Measurements from ENCODE around the gene GNAT3.

The GNAT3 gene

DNA sequence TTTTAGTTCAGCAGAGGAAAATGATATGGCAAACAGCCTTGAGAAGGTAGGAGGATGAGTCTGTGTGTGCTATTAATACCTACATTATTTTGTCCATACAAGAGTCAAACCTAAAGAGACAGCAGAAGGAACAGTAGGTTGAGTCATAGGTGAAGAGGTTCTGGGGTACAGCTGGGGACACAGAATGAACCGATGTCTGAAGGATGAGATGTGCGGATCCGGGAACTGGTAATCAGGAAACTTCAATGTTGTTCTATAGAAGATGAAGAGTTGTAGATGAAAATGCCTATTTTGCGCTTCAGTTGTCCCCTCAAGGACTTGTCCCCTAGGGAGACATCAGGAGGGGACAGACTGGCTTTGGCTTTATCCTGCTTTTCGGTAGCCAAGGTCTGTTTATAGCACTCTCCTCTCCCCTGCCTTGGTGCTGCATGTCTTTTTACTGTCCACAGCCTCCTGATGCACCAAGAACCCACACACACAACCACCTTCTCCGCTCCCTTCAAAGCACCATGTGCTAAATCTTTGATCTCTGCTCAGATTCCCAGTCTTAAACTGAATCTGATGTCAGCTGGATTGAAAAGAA is 94.6 kb downstream of the GNAT3 start:
- DNase-seq (ENCODE audit: low read depth) = no peak

DNA sequence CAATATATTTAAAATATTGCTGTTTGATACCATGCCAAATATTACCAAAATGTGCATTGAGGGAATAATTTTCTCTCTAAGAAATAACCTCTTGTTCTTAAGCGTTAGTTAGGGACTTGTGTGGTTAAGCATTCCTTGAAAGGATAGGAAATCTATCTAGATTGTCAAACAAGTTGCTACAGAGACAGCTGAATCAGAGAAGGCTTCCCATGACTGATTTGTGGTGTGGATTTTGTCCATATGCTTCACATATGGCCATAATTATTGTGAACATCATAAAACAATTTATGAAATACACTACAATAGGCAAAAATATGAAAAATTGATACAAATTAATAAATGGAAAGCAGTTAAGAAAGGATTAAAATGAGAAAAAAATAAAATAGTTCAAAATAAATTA is 96.3 kb downstream of the GNAT3 start:
- no peak for DNase-seq (ENCODE audit: low read depth)

DNA sequence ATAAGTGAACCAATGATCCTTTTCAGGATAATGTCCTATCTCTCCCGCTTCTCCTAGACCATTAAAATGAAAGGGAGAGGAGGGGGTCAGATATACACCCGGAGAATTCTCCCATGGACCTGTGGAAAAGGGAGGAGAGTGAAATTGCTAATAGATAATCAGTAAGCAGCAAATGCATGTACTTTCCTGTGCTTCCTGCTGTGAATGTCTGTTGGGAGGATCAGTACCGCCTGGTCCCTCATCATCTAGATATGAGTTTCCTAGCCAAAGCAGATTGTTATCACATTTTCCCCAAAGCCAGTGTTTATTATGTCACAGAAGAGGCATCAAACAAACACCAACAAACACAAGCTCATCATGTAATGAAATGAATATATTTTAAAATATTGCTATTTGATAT is 96.8 kb downstream of the GNAT3 start:
- no peak for DNase-seq (ENCODE audit: low read depth)

DNA sequence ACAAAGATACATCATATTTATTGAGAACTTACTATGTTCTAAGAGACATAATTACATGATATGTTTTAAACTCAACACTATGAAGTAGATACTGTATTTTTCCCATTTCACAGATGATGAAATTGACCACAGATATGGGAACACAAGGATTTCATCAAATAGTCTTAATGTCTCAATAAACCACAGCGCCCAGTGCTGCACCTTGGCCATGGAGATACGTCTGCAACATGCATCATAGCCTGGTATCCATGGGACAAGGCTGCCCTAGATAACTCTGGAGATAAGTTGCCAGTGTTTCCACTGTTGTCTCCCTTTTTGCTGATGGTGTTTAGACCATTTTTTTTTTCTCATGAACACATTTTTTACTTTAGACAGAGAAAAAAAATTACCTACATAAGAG is 97.5 kb downstream of the GNAT3 start:
- DNase-seq (ENCODE audit: low read depth) = no peak

DNA sequence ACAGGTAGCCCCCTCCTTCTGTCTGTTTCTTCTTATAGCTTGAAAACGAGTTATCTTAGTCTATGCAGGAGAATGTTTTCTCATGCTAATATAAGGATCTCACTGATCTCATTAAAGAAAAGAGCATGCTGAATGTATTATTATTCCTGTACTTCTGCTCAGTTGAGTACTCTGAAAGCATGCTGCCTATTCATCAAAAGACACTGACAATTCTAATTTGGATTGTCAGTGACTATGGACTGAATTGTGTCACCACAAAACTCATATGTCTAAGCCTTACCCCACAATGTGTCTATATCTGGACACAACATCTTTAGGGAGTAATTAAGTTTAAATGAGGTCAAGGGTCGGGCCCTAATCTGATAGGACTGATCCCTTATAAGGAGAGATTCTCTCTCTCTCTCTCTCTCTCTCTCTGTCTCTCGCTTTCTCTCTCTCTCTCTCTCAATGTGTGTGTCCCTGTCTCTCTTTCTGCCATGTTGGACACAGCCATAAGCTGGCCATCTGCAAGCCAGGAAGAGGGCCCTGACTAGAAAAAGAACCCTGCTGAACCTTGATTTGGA is 98.4 kb downstream of the GNAT3 start:
- DNase-seq (ENCODE audit: low read depth) = no peak

DNA sequence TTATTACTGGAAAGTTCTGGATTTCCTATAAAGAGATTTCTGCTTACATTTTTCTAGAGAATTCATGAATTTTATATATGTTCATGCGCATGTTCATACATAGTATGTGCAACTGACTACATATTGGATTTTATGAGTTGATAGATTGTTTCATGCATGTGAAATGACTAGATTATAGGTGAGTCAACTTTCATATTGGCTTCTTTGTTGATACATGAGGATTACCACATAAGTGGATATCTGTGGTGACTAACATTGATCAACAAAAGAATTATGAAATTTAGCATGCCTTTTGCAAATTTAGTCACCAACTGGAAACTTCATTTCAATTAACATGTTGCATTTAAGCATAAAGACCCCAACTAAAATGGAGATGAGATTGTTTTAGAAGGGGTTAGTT is 99.0 kb downstream of the GNAT3 start:
- DNase-seq (ENCODE audit: low read depth) = no peak

DNA sequence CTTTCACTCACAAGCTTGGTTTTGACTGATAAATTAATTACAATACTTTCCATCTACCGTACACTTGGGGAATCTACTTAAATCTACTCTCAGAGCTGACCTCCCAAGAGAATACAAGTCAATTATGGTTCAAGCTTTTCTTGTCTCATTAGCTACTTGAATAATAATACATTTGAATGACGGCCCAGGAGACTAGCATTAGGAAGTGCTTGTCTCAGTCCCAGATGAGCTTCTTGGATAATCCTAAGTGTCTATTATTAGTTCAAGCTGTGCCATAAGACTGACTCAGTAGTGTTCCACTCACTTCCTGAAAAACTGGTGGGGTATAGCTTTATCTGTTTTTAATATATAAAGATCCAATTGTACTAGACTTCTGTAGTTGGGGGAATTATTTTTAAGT is 100.2 kb downstream of the GNAT3 start:
- DNase-seq (ENCODE audit: low read depth) = no peak

DNA sequence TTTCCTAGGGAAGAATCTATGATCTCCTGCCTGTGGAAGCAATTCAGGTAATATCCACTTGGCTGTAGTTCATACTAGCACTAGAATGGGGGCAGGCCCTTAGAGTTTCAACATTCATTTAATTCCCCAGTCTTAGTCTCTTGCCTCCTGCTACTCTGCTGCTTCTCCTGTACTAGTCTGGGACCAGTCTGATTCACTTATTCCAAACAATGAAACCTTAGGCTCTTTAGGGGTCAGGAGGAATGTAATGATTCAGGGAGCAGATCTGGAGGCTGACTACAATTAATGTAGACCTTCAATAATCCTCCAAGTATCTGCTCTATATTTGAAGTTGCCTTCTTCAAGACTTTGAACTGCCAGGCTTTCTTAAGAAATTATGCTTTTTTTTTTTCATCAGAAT is 101.8 kb downstream of the GNAT3 start:
- DNase-seq (ENCODE audit: low read depth) = no peak
